DND-41 (cell line): Measurements from ENCODE around the gene YLPM1.

ENCODE experiments used
- ATAC-seq: fragments of 200-7000 bp; cut with Tn5 transposase; 3 replicates; pipeline ENCODE4 v1.9.1; 2021; ENCODE audit warnings: low read depth; ENCODE audit not compliant: insufficient read depth
- DNase-seq: peaks from one replicate; pipeline ENCODE4 v3.0.0-alpha.2; 2020
- H2AFZ ChIP-seq: 2 replicates; pipeline ENCODE4 v1.6.0; 2012; ENCODE audit warnings: low read depth, low read length
- H3K27ac ChIP-seq: 2 replicates; pipeline ENCODE4 v1.5.1; 2012; ENCODE audit warnings: low read length, inconsistent platforms
- H3K27me3 ChIP-seq: fragments of 200-600 bp; sonication (generic); 2 replicates; pipeline ENCODE4 v1.6.0; 2012; ENCODE audit warnings: low read length, mild to moderate bottlenecking, inconsistent platforms; ENCODE audit not compliant: insufficient read depth, poor library complexity
- H3K36me3 ChIP-seq: 2 replicates; pipeline ENCODE4 v1.5.1; 2012; ENCODE audit warnings: low read length, inconsistent platforms; ENCODE audit not compliant: insufficient read depth
- H3K4me1 ChIP-seq: 2 replicates; pipeline ENCODE4 v1.5.1; 2012; ENCODE audit warnings: mild to moderate bottlenecking, low read length; ENCODE audit not compliant: insufficient read depth
- H3K4me2 ChIP-seq: 2 replicates; pipeline ENCODE4 v1.6.0; 2012; ENCODE audit warnings: mild to moderate bottlenecking, moderate library complexity, low read length, inconsistent platforms; ENCODE audit not compliant: insufficient read depth
- H3K4me3 ChIP-seq, 2 experiments: fragments of 200-600 bp in 1 of 2; shearing (Covaris generic) in 1 of 2; 2 replicates each; pipeline ENCODE4 v1.5.1; 2012 to 2016; ENCODE audit warnings: inconsistent platforms in 2 of 2, low read length in 2 of 2, mild to moderate bottlenecking in 2 of 2, low read depth in 1 of 2, moderate library complexity in 1 of 2
- H3K79me2 ChIP-seq: 2 replicates; pipeline ENCODE4 v1.6.0; 2012; ENCODE audit warnings: low read length, inconsistent platforms; ENCODE audit not compliant: insufficient read depth
- H3K9ac ChIP-seq: 2 replicates; pipeline ENCODE4 v1.6.0; 2012; ENCODE audit warnings: low read depth, mild to moderate bottlenecking, inconsistent platforms, low read length, moderate library complexity
- H3K9me3 ChIP-seq: 2 replicates; pipeline ENCODE4 v1.5.1; 2012; ENCODE audit warnings: low read length, moderate library complexity, mild to moderate bottlenecking, inconsistent platforms; ENCODE audit not compliant: insufficient read depth, severe bottlenecking
- H4K20me1 ChIP-seq: 2 replicates; pipeline ENCODE4 v1.6.0; 2012; ENCODE audit warnings: low read length; ENCODE audit not compliant: insufficient read depth
- EZH2 ChIP-seq: IDR thresholded peaks from 3 replicates; pipeline ENCODE4 v1.6.1; 2012; ENCODE audit warnings: borderline replicate concordance, low read depth, mild to moderate bottlenecking, moderate library complexity, low read length, inconsistent platforms; ENCODE audit not compliant: severe bottlenecking
- TF ChIP-seq, protein P1 (sequence below): IDR thresholded peaks from 2 replicates; pipeline ENCODE4 v1.5.1; 2012; ENCODE audit warnings: borderline replicate concordance, low read length, moderate library complexity, mild to moderate bottlenecking; ENCODE audit not compliant: poor library complexity, severe bottlenecking; ENCODE audit errors: extremely low read depth

The YLPM1 gene

DNA sequence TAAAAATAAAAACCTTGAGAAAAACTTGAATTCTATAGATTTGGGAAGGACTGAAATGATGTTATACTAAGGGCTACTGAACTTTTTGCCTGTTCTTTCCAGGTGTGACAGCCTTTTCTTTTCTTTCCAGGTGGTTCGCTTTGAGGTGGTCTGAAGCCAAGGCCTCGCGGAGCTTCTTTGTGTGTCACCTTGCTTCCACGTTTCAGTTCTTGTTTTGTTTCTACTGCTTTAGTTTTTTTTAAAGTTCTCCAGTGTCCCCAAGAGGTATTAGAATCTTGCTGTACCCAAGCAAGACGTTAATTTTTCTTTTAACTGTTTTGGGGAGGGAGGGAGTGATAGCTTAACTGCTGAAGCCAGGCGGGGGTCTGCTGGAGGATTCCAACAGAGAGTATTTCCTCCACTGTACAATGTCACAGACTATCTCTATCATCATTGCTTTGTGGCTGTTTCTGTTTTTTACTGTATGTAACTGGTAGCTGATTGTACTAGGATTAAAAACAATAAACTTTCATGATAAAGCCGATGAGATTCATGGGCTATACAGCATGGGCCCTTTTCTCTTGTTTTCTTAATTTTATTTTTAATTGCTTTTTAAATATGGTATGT lies 72.6 kb downstream of the YLPM1 start:
- no peak overlapping the region; the same call in 1 of the 2 replicates for H3K9ac ChIP-seq
- ATAC-seq (no peak), DNase-seq (no peak)
- H3K79me2 ChIP-seq, result no peaks in the 10 kb centered on the region
- TF ChIP-seq EZH2, result no peak
- TF ChIP-seq, protein P1, sequence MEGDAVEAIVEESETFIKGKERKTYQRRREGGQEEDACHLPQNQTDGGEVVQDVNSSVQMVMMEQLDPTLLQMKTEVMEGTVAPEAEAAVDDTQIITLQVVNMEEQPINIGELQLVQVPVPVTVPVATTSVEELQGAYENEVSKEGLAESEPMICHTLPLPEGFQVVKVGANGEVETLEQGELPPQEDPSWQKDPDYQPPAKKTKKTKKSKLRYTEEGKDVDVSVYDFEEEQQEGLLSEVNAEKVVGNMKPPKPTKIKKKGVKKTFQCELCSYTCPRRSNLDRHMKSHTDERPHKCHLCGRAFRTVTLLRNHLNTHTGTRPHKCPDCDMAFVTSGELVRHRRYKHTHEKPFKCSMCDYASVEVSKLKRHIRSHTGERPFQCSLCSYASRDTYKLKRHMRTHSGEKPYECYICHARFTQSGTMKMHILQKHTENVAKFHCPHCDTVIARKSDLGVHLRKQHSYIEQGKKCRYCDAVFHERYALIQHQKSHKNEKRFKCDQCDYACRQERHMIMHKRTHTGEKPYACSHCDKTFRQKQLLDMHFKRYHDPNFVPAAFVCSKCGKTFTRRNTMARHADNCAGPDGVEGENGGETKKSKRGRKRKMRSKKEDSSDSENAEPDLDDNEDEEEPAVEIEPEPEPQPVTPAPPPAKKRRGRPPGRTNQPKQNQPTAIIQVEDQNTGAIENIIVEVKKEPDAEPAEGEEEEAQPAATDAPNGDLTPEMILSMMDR, result no peak
- H4K20me1 ChIP-seq, result no peaks in the 10 kb centered on the region
- peaks cover 55% of the 10 kb centered on the region for H3K36me3 ChIP-seq
- H3K27ac ChIP-seq, result no peak overlapping the region
- no peaks in the 10 kb centered on the region for H3K9me3 ChIP-seq
- H3K4me3 ChIP-seq, result no peak overlapping the region
- H3K27me3 ChIP-seq, result no peaks in the 10 kb centered on the region
- H2AFZ ChIP-seq, result no peak overlapping the region
- no peak overlapping the region for H3K4me2 ChIP-seq
- H3K4me1 ChIP-seq, result peaks cover 38% of the 10 kb centered on the region

DNA sequence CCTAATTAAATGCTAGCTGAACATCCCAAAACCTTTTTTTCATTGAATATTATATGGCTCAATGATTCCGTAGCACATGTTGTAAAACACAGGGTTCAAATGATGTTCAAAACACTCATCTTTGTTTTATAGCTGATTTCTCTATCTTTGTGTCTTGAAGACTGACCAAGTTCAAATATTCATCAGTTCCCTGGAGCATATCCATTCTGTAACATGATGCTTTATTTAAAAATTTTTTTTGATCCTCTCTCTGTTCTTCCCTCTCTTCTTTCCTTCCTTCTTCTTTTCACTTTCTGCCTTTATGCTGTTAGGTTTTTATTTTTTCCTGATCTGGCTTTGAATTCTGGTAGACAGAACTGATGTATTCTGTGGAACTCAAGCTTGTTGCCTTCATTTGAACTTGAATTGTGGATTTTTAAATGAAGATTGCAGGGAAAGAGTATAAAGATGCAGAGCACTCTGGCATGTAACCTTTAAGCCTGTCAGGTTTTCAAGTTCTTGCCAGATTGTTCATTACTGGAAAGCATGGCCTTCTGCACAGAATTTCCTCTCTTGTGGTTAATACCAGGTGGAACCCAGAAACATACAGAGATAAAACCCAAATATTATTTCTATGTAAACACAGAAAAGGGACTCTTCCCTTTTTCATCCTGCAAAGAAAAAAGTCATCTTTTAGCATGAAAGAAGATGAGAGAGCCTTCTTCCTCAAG lies 73.3 kb downstream of the YLPM1 start:
- TF ChIP-seq, protein P1, result no peak
- TF ChIP-seq EZH2, result no peak
- no peaks in the 10 kb centered on the region for H3K9me3 ChIP-seq
- no peaks in the 10 kb centered on the region for H3K27me3 ChIP-seq
- peak overlapping the region; percentile 32 for H3K27ac ChIP-seq
- H2AFZ ChIP-seq, result no peak overlapping the region
- H3K36me3 ChIP-seq, result peaks cover 54% of the 10 kb centered on the region
- no peaks in the 10 kb centered on the region for H3K79me2 ChIP-seq
- no peak overlapping the region for H3K9ac ChIP-seq
- peak; percentile 63 for ATAC-seq
- DNase-seq, result no peak
- H4K20me1 ChIP-seq, result no peaks in the 10 kb centered on the region
- no peak overlapping the region for H3K4me2 ChIP-seq
- peaks cover 38% of the 10 kb centered on the region for H3K4me1 ChIP-seq
- H3K4me3 ChIP-seq, result no peak overlapping the region

- Histone ChIP-seq H4K20me1 (no peaks in the 10 kb centered on the region), H3K27ac (peak overlapping the region; percentile 74), H3K36me3 (peaks cover 43% of the 10 kb centered on the region), H2AFZ (no peak overlapping the region), H3K4me1 (peaks cover 38% of the 10 kb centered on the region), H3K9ac (peak overlapping the region; percentile 41), H3K4me3 (no peak overlapping the region), H3K27me3 (no peaks in the 10 kb centered on the region), H3K79me2 (no peaks in the 10 kb centered on the region), H3K9me3 (no peaks in the 10 kb centered on the region), H3K4me2 (peak overlapping the region; percentile 45)
- DNase-seq, result no peak
- TF ChIP-seq, protein P1, result no peak
- TF ChIP-seq EZH2, result no peak
- ATAC-seq, result peak; percentile 78
These were observed 75.0 kb downstream of the YLPM1 start for GRCh38 chr14:74838166-74838565.
